ENCODE results near the gene IRGC. TPM values are rescaled to one million over a fixed set of nuclear protein-coding genes. Genes with fewer than 3 reads are reported as not detected.

The IRGC gene
- total RNA-seq, 1 experiment from 2014 or later = not detected

DNA sequence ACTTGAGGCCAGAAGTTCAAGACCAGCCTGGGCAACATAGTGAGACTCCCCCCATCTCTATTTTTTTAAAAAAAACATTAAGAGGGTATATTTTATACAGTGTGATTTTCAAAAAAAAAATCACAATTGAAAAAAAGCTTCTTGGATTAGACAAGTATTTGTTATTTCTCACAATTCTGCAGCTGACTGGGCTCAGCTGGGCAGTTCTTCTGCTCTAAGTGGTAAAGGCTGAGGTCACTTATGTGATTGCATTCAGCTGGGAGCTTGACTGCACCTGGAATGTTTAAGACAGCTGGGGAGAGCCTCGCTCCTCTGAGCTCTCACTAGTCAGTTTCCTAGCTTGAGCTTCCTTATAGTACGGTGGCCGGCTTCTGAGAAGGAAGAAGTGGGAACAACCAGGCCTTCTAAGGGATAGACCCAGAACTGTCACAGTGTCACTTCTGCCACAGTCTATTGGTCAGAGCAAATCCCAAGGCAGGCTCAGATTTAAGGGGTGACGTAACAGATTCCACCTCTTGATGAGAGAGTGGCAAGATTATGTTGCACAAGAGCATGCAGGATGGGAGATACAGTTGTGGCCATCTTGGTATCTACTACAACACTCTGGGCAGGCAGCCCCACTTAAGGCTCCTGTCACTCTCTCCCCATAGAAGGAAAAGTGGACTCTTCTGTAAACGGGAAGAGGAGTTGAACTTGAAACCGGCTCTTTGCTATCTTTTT is 19.7 kb upstream of the IRGC start:
- H4K91ac ChIP-seq (ENCODE audit: insufficient read length, low read depth, low read length) = no peak overlapping the region
- no peak overlapping the region for H2AK5ac ChIP-seq (ENCODE audit: insufficient read length, low read length)
- Mint-ChIP-seq H3K4me3 (no peak overlapping the region), H3K27me3 (ENCODE audit: low read depth) (peaks cover 57% of the 10 kb centered on the region), H3K27ac (no peak overlapping the region), H3K9me3 (peaks cover 6 to 15% of the 10 kb centered on the region in 2 experiments; a peak in 3 of 5 replicates), H3K36me3 (ENCODE audit: insufficient read depth in 1 of 3, low read depth in 3 of 3) (peaks cover 0 to 2% (median 0%) of the 10 kb centered on the region in 3 experiments; a peak in 1 of 7 replicates), H3K4me1 (peaks cover 0 to 10% of the 10 kb centered on the region in 2 experiments; a peak in 3 of 4 replicates)
- no peak overlapping the region for H2BK12ac ChIP-seq (ENCODE audit: insufficient read length, low read depth, low read length)
- H3K56ac ChIP-seq (ENCODE audit: insufficient read length, low read depth, low read length) = no peak overlapping the region
- WGBS (ENCODE audit: extremely low coverage, insufficient read length, low lambda C conversion rate) = no CpG with 5 or more reads among the region's 6 CpGs
- H3T11ph ChIP-seq (ENCODE audit: low read length) = no peak overlapping the region
- no peak overlapping the region for H3K4me2 ChIP-seq (ENCODE audit: insufficient read depth, insufficient read length, low read length)
- no peaks in the 10 kb centered on the region for H3K79me2 ChIP-seq (ENCODE audit: insufficient read depth, low read length)
- H3K23ac ChIP-seq (ENCODE audit: insufficient read length, low read depth, low read length) = no peak overlapping the region
- no peak overlapping the region for H3K14ac ChIP-seq (ENCODE audit: insufficient read depth, low read length)
- H3K4ac ChIP-seq (ENCODE audit: low read depth, low read length) = no peak overlapping the region
- no peak overlapping the region for H2BK20ac ChIP-seq (ENCODE audit: low read depth, low read length, poor library complexity, severe bottlenecking)
- H3K79me1 ChIP-seq (ENCODE audit: insufficient read depth, low read depth, low read length, poor library complexity, severe bottlenecking) = no peaks in the 10 kb centered on the region
- H3K18ac ChIP-seq (ENCODE audit: insufficient read length, low read depth, low read length) = no peak overlapping the region
- no peak overlapping the region for H4K8ac ChIP-seq (replicated peaks; ENCODE audit: insufficient read length, low read depth, low read length)
- no peaks in the 10 kb centered on the region for H3K4me1 ChIP-seq (ENCODE audit: insufficient read depth, low read length)
- H3K9ac ChIP-seq (ENCODE audit: extremely low read depth, insufficient read length, low read length) = no peak overlapping the region
- no peak for DNase-seq
- no peak overlapping the region for H4K5ac ChIP-seq (ENCODE audit: insufficient read length, low read depth, low read length)
- no peak overlapping the region for H2BK15ac ChIP-seq (ENCODE audit: low read depth, low read length)
- TF ChIP-seq, protein P1, sequence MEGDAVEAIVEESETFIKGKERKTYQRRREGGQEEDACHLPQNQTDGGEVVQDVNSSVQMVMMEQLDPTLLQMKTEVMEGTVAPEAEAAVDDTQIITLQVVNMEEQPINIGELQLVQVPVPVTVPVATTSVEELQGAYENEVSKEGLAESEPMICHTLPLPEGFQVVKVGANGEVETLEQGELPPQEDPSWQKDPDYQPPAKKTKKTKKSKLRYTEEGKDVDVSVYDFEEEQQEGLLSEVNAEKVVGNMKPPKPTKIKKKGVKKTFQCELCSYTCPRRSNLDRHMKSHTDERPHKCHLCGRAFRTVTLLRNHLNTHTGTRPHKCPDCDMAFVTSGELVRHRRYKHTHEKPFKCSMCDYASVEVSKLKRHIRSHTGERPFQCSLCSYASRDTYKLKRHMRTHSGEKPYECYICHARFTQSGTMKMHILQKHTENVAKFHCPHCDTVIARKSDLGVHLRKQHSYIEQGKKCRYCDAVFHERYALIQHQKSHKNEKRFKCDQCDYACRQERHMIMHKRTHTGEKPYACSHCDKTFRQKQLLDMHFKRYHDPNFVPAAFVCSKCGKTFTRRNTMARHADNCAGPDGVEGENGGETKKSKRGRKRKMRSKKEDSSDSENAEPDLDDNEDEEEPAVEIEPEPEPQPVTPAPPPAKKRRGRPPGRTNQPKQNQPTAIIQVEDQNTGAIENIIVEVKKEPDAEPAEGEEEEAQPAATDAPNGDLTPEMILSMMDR (conservative IDR thresholded peaks at IDR 0.05) = no peak
- no peaks in the 10 kb centered on the region for H4K20me1 ChIP-seq (ENCODE audit: control insufficient read depth, insufficient read depth, insufficient read length)
- H3K9me3 ChIP-seq (ENCODE audit: control insufficient read depth, low read depth, low read length) = no peaks in the 10 kb centered on the region
- H2AFZ ChIP-seq (ENCODE audit: low read length) = no peak overlapping the region
- no peaks in the 10 kb centered on the region for H3K23me2 ChIP-seq (ENCODE audit: insufficient read length, low read depth, low read length, poor library complexity, severe bottlenecking)
- H3K27ac ChIP-seq (ENCODE audit: insufficient read length, low read depth, low read length) = no peak overlapping the region
- H2BK5ac ChIP-seq (ENCODE audit: insufficient read length, low read length) = no peak overlapping the region
- no peak overlapping the region for H2BK120ac ChIP-seq (ENCODE audit: low read depth, low read length, poor library complexity, severe bottlenecking)
- H3K27me3 ChIP-seq (ENCODE audit: insufficient read depth, low read length) = no peaks in the 10 kb centered on the region

All from H9 (cell line).